ENCODE measurements around the gene GJA4. TPM values are rescaled to one million over a fixed set of nuclear protein-coding genes. Genes with fewer than 3 reads are reported as not detected.

The GJA4 gene
- total and polyA plus RNA-seq, 2 donors = 3.8 to 10.0 TPM

DNA sequence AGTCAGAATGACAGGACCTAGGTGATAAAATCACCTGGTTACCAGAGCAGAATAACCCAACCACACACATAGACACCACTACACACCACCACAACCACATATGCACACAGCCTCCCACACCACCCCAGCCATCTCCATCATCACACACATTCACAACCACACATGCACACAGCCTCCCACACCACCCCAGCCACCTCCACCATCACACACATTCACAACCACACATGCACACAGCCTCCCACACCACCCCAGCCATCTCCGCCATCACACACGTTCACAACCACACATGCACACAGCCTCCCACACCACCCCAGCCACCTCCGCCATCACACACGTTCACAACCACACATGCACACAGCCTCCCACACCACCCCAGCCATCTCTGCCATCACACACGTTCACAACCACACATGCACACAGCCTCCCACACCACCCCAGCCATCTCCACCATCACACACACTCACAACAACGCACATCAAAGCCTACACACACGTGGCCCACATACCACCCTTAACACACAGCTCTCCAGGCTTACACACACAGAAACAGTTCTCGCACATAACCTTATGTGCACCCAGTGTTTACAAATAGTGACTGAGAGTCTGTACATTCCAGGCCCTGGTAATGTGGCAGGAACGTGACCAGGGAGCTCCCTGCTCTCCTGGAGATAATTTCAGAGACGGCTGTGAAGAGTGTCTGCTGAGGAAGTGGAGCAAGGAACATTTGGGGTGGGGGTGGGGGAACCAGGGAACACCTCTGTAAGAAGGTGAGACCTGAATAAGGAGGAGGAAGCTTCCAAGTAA lies 15.1 kb upstream of the GJA4 start:
- Histone ChIP-seq H3K4me1 (ENCODE audit: control insufficient read depth in 2 of 2, insufficient read depth in 2 of 2, low read length in 2 of 2) (peaks cover 0 to 2% of the 10 kb centered on the region in 2 donors), H3K9me3 (ENCODE audit: control insufficient read depth in 2 of 2, insufficient read depth in 1 of 2, low read length in 1 of 2) (no peaks in the 10 kb centered on the region), H3K27me3 (ENCODE audit: control insufficient read depth in 2 of 2, insufficient read depth in 1 of 2, low read length in 1 of 2) (peaks cover 15 to 41% of the 10 kb centered on the region in 2 donors), H3K4me3 (ENCODE audit: low read length in 2 of 2) (no peak overlapping the region), H3K36me3 (ENCODE audit: control insufficient read depth in 2 of 2, insufficient read depth in 2 of 2, low read length in 1 of 2) (no peaks in the 10 kb centered on the region), H3K27ac (ENCODE audit: low read depth in 1 of 2, low read length in 1 of 2) (no peak overlapping the region)
- no peak for DNase-seq (ENCODE audit: low read depth in 6 of 9, low spot score in 9 of 9)
- WGBS = 73% methylated on average over 10 of the region's 10 CpGs

DNA sequence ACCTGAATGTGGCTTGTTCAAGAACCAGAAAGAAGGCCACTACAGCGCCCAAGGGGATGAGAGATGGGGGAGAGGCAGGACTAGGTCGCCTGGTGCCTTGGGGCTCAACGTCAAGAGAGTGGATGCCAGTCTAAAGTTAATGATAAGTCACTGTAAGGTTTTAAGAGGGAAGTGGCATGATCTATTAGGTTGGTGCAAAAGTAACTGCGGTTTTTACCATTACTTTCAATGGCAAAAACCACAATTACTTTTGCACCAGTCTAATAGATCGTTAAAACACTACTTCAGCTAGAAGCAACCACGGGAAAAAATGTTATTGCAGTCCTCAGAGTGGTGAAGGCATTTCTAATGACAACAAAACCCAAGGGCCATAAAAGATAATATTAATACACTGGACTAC lies 14.4 kb upstream of the GJA4 start:
- H3K4me1 ChIP-seq (ENCODE audit: control insufficient read depth in 2 of 2, insufficient read depth in 2 of 2, low read length in 2 of 2) = peaks cover 0 to 2% of the 10 kb centered on the region in 2 donors
- H3K27me3 ChIP-seq (ENCODE audit: control insufficient read depth in 2 of 2, insufficient read depth in 1 of 2, low read length in 1 of 2) = peaks cover 15 to 48% of the 10 kb centered on the region in 2 donors
- H3K36me3 ChIP-seq (ENCODE audit: control insufficient read depth in 2 of 2, insufficient read depth in 2 of 2, low read length in 1 of 2) = no peaks in the 10 kb centered on the region
- 92% methylated on average over 6 of the region's 6 CpGs for WGBS
- H3K27ac ChIP-seq (ENCODE audit: low read depth in 1 of 2, low read length in 1 of 2) = no peak overlapping the region
- H3K9me3 ChIP-seq (ENCODE audit: control insufficient read depth in 2 of 2, insufficient read depth in 1 of 2, low read length in 1 of 2) = no peaks in the 10 kb centered on the region
- no peak for DNase-seq (ENCODE audit: low read depth in 6 of 9, low spot score in 9 of 9)
- H3K4me3 ChIP-seq (ENCODE audit: low read length in 2 of 2) = no peak overlapping the region

DNA sequence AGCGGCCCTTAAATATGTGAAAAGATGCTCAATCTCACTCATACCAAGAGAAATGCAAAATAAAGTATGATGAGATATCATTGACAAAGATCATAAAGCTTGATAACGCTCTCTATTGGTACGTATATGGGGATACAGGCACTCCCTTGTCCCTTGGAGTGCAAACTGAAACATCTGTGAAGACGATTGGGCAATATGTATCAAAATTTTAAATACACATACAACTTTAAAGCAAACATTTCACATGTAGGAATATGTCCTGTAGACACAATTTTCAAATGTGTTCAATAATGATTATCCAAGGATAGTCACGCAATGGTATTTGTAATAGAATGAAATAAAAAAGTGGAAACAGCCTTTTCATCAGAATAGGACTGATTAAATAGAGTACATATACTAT lies 13.8 kb upstream of the GJA4 start:
- no peaks in the 10 kb centered on the region for H3K9me3 ChIP-seq (ENCODE audit: control insufficient read depth in 2 of 2, insufficient read depth in 1 of 2, low read length in 1 of 2)
- H3K27me3 ChIP-seq (ENCODE audit: control insufficient read depth in 2 of 2, insufficient read depth in 1 of 2, low read length in 1 of 2) = peaks cover 15 to 53% of the 10 kb centered on the region in 2 donors
- no peak for DNase-seq (ENCODE audit: low read depth in 6 of 9, low spot score in 9 of 9)
- peaks cover 0 to 2% of the 10 kb centered on the region in 2 donors for H3K4me1 ChIP-seq (ENCODE audit: control insufficient read depth in 2 of 2, insufficient read depth in 2 of 2, low read length in 2 of 2)
- H3K4me3 ChIP-seq (ENCODE audit: low read length in 2 of 2) = no peak overlapping the region
- no peaks in the 10 kb centered on the region for H3K36me3 ChIP-seq (ENCODE audit: control insufficient read depth in 2 of 2, insufficient read depth in 2 of 2, low read length in 1 of 2)
- WGBS = 96% methylated on average over 5 of the region's 5 CpGs
- H3K27ac ChIP-seq (ENCODE audit: low read depth in 1 of 2, low read length in 1 of 2) = no peak overlapping the region

DNA sequence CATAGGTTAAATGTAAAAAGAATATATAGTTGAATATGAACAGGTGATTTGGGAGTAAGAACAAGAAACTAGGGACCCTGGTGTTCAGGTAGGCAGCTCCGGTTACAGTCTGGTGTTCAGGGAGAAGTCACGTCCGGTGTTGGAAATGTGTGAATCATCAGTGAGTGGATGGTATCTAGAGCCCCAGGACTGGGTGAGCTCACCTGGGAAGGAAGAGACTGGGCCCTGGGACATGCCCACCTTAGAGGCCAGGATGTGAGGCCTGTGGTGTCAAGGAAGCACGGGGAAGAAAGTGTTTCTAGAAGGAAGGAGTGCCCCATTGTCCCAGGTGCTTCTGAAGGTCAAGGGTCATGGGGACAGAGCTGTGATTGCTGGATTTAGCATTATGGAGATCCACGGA lies 13.3 kb upstream of the GJA4 start:
- no peak overlapping the region for H3K4me3 ChIP-seq (ENCODE audit: low read length in 2 of 2)
- no peak for DNase-seq (ENCODE audit: low read depth in 6 of 9, low spot score in 9 of 9)
- no peaks in the 10 kb centered on the region for H3K36me3 ChIP-seq (ENCODE audit: control insufficient read depth in 2 of 2, insufficient read depth in 2 of 2, low read length in 1 of 2)
- WGBS = 92% methylated on average over 5 of the region's 5 CpGs
- no peak overlapping the region for H3K27ac ChIP-seq (ENCODE audit: low read depth in 1 of 2, low read length in 1 of 2)
- peaks cover 0 to 2% of the 10 kb centered on the region in 2 donors for H3K4me1 ChIP-seq (ENCODE audit: control insufficient read depth in 2 of 2, insufficient read depth in 2 of 2, low read length in 2 of 2)
- no peaks in the 10 kb centered on the region for H3K9me3 ChIP-seq (ENCODE audit: control insufficient read depth in 2 of 2, insufficient read depth in 1 of 2, low read length in 1 of 2)
- peaks cover 15 to 53% of the 10 kb centered on the region in 2 donors for H3K27me3 ChIP-seq (ENCODE audit: control insufficient read depth in 2 of 2, insufficient read depth in 1 of 2, low read length in 1 of 2)

GRCh38 chr1:34779962-34780361 lies 12.8 kb upstream of the GJA4 start:
- H3K27me3 ChIP-seq (ENCODE audit: control insufficient read depth in 2 of 2, insufficient read depth in 1 of 2, low read length in 1 of 2) = peaks cover 15 to 57% of the 10 kb centered on the region in 2 donors
- WGBS = 95% methylated on average over 5 of the region's 5 CpGs
- H3K9me3 ChIP-seq (ENCODE audit: control insufficient read depth in 2 of 2, insufficient read depth in 1 of 2, low read length in 1 of 2) = no peaks in the 10 kb centered on the region
- H3K27ac ChIP-seq (ENCODE audit: low read depth in 1 of 2, low read length in 1 of 2) = no peak overlapping the region
- peaks cover 0 to 2% of the 10 kb centered on the region in 2 donors for H3K4me1 ChIP-seq (ENCODE audit: control insufficient read depth in 2 of 2, insufficient read depth in 2 of 2, low read length in 2 of 2)
- H3K4me3 ChIP-seq (ENCODE audit: low read length in 2 of 2) = no peak overlapping the region
- H3K36me3 ChIP-seq (ENCODE audit: control insufficient read depth in 2 of 2, insufficient read depth in 2 of 2, low read length in 1 of 2) = no peaks in the 10 kb centered on the region
- no peak for DNase-seq (ENCODE audit: low read depth in 6 of 9, low spot score in 9 of 9)

- no peak overlapping the region for H3K27ac ChIP-seq (ENCODE audit: low read depth in 1 of 2, low read length in 1 of 2)
- H3K4me3 ChIP-seq (ENCODE audit: low read length in 2 of 2) = no peak overlapping the region
- peaks cover 0 to 2% of the 10 kb centered on the region in 2 donors for H3K4me1 ChIP-seq (ENCODE audit: control insufficient read depth in 2 of 2, insufficient read depth in 2 of 2, low read length in 2 of 2)
- H3K27me3 ChIP-seq (ENCODE audit: control insufficient read depth in 2 of 2, insufficient read depth in 1 of 2, low read length in 1 of 2) = peaks cover 15 to 60% of the 10 kb centered on the region in 2 donors
- no peak for DNase-seq (ENCODE audit: low read depth in 6 of 9, low spot score in 9 of 9)
- no peaks in the 10 kb centered on the region for H3K36me3 ChIP-seq (ENCODE audit: control insufficient read depth in 2 of 2, insufficient read depth in 2 of 2, low read length in 1 of 2)
- 89% methylated on average over 2 of the region's 2 CpGs for WGBS
- H3K9me3 ChIP-seq (ENCODE audit: control insufficient read depth in 2 of 2, insufficient read depth in 1 of 2, low read length in 1 of 2) = no peaks in the 10 kb centered on the region
Measured at GRCh38 chr1:34780528-34780927, 12.3 kb upstream of the GJA4 start.

DNA sequence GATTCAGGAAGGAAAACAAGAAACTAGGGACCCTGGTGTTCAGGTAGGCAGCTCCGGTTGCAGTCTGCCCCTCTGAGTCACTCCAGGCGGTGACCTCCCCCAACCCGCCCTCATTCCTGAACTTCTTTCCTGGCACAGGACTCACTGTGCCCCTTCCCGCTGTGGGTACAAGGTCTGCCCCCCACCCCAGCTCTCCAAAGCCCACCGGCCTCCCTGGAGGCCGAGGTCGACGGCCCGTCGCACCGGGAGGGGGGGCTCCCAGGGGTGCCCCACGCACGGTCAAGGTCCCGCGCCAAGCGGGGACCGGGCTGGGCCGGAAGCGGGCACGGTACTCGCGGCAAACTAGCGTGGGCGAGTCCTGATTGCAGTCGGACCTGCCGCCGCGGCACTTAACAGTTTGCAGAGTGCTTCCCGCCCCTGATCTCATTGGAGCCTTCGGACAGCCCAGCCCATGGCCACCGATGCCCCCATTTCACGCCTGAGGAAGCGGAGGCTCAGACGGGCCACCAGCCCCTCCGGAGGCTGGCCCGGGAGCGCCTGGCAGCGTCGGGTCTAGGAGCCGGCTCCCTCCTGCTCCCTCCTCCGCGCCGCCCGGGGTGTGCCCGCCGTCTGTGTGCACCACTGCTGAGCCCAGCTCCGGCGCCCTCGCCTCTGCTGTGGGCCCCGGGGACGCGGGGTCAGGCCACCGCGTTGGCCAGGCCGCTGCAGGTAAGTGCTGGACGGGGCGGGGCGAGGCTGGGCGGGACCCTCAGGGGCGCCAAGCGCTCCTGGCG lies 11.5 kb upstream of the GJA4 start, which contains the start of gene GJB3:
Gene GJB3, plus strand, starts transcription at position 144 of the 773 bp plus-strand sequence. CDS start 3,549 bp downstream, outside the sequence.
- Histone ChIP-seq H3K27me3 (ENCODE audit: control insufficient read depth in 2 of 2, insufficient read depth in 1 of 2, low read length in 1 of 2) (peaks cover 15 to 63% of the 10 kb centered on the region in 2 donors), H3K9me3 (ENCODE audit: control insufficient read depth in 2 of 2, insufficient read depth in 1 of 2, low read length in 1 of 2) (no peaks in the 10 kb centered on the region), H3K4me1 (ENCODE audit: control insufficient read depth in 2 of 2, insufficient read depth in 2 of 2, low read length in 2 of 2) (peaks cover 0 to 2% of the 10 kb centered on the region in 2 donors), H3K4me3 (ENCODE audit: low read length in 2 of 2) (peak within 1 kb of the TSS in 1 of 2 donors; percentile 26), H3K36me3 (ENCODE audit: control insufficient read depth in 2 of 2, insufficient read depth in 2 of 2, low read length in 1 of 2) (no peaks in the 10 kb centered on the region), H3K27ac (ENCODE audit: low read depth in 1 of 2, low read length in 1 of 2) (no peak within 1 kb of the TSS)
- WGBS = 7% methylated on average over 62 of the region's 62 CpGs
- no peak for DNase-seq (ENCODE audit: low read depth in 6 of 9, low spot score in 9 of 9)

GRCh38 chr1:34781844-34782391 lies 10.9 kb upstream of the GJA4 start:
- H3K27ac ChIP-seq (ENCODE audit: low read depth in 1 of 2, low read length in 1 of 2) = no peak overlapping the region

More at GRCh38 chr1:34781844-34782391, 10.9 kb upstream of the GJA4 start:
- Histone ChIP-seq H3K9me3 (ENCODE audit: control insufficient read depth in 2 of 2, insufficient read depth in 1 of 2, low read length in 1 of 2) (no peaks in the 10 kb centered on the region), H3K4me3 (ENCODE audit: low read length in 2 of 2) (no peak overlapping the region), H3K27me3 (ENCODE audit: control insufficient read depth in 2 of 2, insufficient read depth in 1 of 2, low read length in 1 of 2) (peaks cover 15 to 61% of the 10 kb centered on the region in 2 donors), H3K4me1 (ENCODE audit: control insufficient read depth in 2 of 2, insufficient read depth in 2 of 2, low read length in 2 of 2) (peaks cover 0 to 2% of the 10 kb centered on the region in 2 donors), H3K36me3 (ENCODE audit: control insufficient read depth in 2 of 2, insufficient read depth in 2 of 2, low read length in 1 of 2) (no peaks in the 10 kb centered on the region)
- WGBS = 15% methylated on average over 18 of the region's 18 CpGs
- no peak for DNase-seq (ENCODE audit: low read depth in 6 of 9, low spot score in 9 of 9)

All from thymus (tissue), 11 donors.